GM12872 (cell line): ENCODE measurements around the gene ADGRL3.

ENCODE experiments used
- TF ChIP-seq, protein P1 (sequence below): IDR thresholded peaks from 3 replicates; pipeline ENCODE4 v1.5.1; 2011; ENCODE audit warnings: low read depth, mild to moderate bottlenecking, low read length, moderate library complexity; ENCODE audit not compliant: insufficient read depth

ADGRL3 gene

GRCh38 chr4:62070291-62070852, 870.2 kb downstream of the ADGRL3 start:
- TF ChIP-seq, protein P1, sequence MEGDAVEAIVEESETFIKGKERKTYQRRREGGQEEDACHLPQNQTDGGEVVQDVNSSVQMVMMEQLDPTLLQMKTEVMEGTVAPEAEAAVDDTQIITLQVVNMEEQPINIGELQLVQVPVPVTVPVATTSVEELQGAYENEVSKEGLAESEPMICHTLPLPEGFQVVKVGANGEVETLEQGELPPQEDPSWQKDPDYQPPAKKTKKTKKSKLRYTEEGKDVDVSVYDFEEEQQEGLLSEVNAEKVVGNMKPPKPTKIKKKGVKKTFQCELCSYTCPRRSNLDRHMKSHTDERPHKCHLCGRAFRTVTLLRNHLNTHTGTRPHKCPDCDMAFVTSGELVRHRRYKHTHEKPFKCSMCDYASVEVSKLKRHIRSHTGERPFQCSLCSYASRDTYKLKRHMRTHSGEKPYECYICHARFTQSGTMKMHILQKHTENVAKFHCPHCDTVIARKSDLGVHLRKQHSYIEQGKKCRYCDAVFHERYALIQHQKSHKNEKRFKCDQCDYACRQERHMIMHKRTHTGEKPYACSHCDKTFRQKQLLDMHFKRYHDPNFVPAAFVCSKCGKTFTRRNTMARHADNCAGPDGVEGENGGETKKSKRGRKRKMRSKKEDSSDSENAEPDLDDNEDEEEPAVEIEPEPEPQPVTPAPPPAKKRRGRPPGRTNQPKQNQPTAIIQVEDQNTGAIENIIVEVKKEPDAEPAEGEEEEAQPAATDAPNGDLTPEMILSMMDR, result no peak

DNA sequence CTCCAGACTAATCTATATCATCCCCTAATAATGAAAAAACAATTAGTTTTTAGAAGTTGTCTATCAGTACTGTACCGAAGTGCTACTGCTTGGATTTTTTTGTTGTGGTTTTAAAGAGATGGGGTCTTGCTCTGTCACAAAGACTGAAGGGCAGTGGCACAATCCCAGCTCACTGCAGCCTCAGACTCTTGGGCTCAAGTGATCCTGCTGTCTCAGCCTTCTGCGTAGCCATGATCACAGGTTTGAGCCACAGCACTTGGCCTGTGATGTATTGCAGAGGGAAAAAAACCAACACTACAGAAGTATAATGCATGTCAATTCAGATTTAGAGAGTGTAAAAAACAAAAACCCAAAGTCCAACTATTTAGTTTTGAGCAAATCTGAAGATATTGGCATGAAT, 875.0 kb downstream of the ADGRL3 start:
- TF ChIP-seq, protein P1, result no peak

GRCh38 chr4:62075521-62075920, 875.4 kb downstream of the ADGRL3 start:
- TF ChIP-seq, protein P1, result no peak

DNA sequence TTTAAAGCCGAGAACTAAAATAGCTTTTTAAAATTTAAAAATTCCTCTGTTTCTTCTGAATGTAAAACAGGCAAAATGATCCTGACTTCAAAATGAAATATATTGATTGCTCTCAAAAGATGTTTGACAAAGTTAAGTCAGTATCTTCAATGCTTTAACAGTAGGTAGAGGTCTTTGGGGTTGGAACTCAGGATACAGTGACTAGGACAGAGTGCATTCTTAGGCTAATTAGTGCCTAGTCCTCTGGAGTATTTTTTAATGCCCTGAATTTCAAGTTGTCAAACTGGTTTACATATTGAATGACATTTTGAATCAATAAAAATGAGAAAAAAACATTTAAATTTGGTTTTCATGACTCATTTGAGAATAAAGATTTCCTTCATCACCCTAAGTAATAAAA, 877.3 kb downstream of the ADGRL3 start:
- TF ChIP-seq, protein P1, result no peak

DNA sequence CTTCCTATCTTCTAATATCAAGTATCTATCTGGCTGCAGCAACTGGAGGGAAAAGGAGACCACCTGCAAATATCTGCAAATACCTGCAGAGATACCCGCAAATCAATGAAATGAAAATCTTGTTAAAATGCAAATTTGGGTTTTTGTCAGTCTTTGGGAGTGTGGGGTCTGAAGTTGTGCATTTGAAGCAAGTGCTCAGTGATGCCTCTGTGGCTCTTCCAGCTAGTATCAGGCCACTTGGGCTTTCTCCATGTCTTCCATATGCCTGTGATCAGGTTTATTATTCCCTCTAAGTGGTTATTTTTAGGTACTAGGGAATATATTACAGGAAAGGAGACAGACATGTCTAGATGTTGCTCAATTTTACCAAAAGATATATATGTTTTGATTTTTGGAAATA, 880.3 kb downstream of the ADGRL3 start:
- TF ChIP-seq, protein P1, result no peak

- TF ChIP-seq, protein P1, result no peak
Measured at GRCh38 chr4:62087706-62088105, 887.6 kb downstream of the ADGRL3 start.

- TF ChIP-seq, protein P1, result no peak
Measured at GRCh38 chr4:62093735-62094134, 893.6 kb downstream of the ADGRL3 start.

DNA sequence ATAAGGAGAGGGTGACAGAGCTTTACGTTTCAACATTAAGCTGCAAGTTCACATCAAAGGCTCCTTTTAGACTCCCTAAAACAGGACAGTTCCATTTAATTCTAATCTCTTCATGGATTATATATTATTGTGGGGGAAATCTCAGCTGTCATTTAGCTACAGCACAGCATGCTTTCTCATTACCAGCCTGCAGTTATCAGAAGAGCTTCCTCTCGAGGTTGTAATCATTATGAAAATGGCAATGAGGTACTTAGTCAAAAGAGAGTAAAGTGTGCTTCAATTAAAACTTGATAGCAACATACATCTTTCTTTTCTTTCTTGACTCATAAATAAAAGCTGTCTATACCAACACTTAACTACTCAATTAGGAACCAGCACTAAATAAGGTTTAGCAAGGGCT, 896.8 kb downstream of the ADGRL3 start:
- TF ChIP-seq, protein P1, result no peak
